ENCODE measurements around the gene MRPS9. TPM values are rescaled to one million over a fixed set of nuclear protein-coding genes. Genes with fewer than 3 reads are reported as not detected.

The MRPS9 gene
- total and polyA plus RNA-seq, 2 experiments from 2014 or later: 64.7 to 78.9 TPM

DNA sequence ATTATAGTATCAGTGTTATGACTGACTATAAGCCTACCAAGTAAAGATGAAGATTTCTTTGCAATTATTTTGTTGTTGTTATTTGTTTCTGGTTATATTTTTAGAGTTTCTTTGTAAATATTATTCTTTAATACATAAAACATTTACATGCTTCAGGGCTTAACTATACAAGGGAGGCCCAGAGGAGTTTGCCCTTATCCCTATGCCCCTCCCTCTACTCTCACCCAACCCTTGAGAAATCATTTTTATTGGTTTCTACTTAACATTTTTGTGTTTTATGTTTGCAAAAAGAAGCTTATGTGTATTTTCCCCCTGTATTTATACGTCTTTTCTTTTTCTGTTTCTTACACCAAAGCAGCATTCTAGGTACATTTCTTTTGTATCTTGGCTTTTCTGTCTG, 30.5 kb downstream of the MRPS9 start:
- no peaks in the 10 kb centered on the region for H3K36me3 Mint-ChIP-seq (ENCODE audit: low read depth)
- H3K9me2 ChIP-seq (ENCODE audit: insufficient read depth): no peaks in the 10 kb centered on the region
- H3K4me2 ChIP-seq: no peak overlapping the region
- H3K27me3 ChIP-seq (ENCODE audit: insufficient read depth): no peaks in the 10 kb centered on the region
- peaks cover 73% of the 10 kb centered on the region for H3K79me2 ChIP-seq (replicated peaks; ENCODE audit: insufficient read depth)
- no peaks in the 10 kb centered on the region for H3K36me3 ChIP-seq (ENCODE audit: insufficient read depth)
- no peak for DNase-seq (ENCODE audit: low spot score)
- H3K4me3 ChIP-seq: no peak overlapping the region
- peaks cover 41% of the 10 kb centered on the region for H3K4me1 Mint-ChIP-seq
- no peak for TF ChIP-seq EZH2 (IDR thresholded peaks at IDR 0.05; ENCODE audit: low read depth, unreplicated experiment)
- no peak for TF ChIP-seq EZH2phosphoT487 (IDR thresholded peaks at IDR 0.05; ENCODE audit: unreplicated experiment)
- TF ChIP-seq POLR2AphosphoS5 (IDR thresholded peaks at IDR 0.05; ENCODE audit: low read depth): no peak
- TF ChIP-seq, protein P1, sequence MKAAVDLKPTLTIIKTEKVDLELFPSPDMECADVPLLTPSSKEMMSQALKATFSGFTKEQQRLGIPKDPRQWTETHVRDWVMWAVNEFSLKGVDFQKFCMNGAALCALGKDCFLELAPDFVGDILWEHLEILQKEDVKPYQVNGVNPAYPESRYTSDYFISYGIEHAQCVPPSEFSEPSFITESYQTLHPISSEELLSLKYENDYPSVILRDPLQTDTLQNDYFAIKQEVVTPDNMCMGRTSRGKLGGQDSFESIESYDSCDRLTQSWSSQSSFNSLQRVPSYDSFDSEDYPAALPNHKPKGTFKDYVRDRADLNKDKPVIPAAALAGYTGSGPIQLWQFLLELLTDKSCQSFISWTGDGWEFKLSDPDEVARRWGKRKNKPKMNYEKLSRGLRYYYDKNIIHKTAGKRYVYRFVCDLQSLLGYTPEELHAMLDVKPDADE (IDR thresholded peaks at IDR 0.05): no peak
- TF ChIP-seq, protein P2, sequence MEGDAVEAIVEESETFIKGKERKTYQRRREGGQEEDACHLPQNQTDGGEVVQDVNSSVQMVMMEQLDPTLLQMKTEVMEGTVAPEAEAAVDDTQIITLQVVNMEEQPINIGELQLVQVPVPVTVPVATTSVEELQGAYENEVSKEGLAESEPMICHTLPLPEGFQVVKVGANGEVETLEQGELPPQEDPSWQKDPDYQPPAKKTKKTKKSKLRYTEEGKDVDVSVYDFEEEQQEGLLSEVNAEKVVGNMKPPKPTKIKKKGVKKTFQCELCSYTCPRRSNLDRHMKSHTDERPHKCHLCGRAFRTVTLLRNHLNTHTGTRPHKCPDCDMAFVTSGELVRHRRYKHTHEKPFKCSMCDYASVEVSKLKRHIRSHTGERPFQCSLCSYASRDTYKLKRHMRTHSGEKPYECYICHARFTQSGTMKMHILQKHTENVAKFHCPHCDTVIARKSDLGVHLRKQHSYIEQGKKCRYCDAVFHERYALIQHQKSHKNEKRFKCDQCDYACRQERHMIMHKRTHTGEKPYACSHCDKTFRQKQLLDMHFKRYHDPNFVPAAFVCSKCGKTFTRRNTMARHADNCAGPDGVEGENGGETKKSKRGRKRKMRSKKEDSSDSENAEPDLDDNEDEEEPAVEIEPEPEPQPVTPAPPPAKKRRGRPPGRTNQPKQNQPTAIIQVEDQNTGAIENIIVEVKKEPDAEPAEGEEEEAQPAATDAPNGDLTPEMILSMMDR (conservative IDR thresholded peaks at IDR 0.05; ENCODE audit: low read depth in 2 of 2): no peak
- TF ChIP-seq CREB1 (CRISPR knock-in tag; IDR thresholded peaks at IDR 0.05; ENCODE audit: low read depth): no peak
- no peak for TF ChIP-seq ZNF114 (CRISPR knock-in tag; IDR thresholded peaks at IDR 0.05)
- TF ChIP-seq, protein P3, sequence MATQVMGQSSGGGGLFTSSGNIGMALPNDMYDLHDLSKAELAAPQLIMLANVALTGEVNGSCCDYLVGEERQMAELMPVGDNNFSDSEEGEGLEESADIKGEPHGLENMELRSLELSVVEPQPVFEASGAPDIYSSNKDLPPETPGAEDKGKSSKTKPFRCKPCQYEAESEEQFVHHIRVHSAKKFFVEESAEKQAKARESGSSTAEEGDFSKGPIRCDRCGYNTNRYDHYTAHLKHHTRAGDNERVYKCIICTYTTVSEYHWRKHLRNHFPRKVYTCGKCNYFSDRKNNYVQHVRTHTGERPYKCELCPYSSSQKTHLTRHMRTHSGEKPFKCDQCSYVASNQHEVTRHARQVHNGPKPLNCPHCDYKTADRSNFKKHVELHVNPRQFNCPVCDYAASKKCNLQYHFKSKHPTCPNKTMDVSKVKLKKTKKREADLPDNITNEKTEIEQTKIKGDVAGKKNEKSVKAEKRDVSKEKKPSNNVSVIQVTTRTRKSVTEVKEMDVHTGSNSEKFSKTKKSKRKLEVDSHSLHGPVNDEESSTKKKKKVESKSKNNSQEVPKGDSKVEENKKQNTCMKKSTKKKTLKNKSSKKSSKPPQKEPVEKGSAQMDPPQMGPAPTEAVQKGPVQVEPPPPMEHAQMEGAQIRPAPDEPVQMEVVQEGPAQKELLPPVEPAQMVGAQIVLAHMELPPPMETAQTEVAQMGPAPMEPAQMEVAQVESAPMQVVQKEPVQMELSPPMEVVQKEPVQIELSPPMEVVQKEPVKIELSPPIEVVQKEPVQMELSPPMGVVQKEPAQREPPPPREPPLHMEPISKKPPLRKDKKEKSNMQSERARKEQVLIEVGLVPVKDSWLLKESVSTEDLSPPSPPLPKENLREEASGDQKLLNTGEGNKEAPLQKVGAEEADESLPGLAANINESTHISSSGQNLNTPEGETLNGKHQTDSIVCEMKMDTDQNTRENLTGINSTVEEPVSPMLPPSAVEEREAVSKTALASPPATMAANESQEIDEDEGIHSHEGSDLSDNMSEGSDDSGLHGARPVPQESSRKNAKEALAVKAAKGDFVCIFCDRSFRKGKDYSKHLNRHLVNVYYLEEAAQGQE (IDR thresholded peaks at IDR 0.05; ENCODE audit: unreplicated experiment): no peak
- TF ChIP-seq NANOG (IDR thresholded peaks at IDR 0.05; ENCODE audit: borderline replicate concordance): no peak
- TF ChIP-seq STAT1 (IDR thresholded peaks at IDR 0.05; ENCODE audit: unreplicated experiment): no peak
- TF ChIP-seq, protein P4, sequence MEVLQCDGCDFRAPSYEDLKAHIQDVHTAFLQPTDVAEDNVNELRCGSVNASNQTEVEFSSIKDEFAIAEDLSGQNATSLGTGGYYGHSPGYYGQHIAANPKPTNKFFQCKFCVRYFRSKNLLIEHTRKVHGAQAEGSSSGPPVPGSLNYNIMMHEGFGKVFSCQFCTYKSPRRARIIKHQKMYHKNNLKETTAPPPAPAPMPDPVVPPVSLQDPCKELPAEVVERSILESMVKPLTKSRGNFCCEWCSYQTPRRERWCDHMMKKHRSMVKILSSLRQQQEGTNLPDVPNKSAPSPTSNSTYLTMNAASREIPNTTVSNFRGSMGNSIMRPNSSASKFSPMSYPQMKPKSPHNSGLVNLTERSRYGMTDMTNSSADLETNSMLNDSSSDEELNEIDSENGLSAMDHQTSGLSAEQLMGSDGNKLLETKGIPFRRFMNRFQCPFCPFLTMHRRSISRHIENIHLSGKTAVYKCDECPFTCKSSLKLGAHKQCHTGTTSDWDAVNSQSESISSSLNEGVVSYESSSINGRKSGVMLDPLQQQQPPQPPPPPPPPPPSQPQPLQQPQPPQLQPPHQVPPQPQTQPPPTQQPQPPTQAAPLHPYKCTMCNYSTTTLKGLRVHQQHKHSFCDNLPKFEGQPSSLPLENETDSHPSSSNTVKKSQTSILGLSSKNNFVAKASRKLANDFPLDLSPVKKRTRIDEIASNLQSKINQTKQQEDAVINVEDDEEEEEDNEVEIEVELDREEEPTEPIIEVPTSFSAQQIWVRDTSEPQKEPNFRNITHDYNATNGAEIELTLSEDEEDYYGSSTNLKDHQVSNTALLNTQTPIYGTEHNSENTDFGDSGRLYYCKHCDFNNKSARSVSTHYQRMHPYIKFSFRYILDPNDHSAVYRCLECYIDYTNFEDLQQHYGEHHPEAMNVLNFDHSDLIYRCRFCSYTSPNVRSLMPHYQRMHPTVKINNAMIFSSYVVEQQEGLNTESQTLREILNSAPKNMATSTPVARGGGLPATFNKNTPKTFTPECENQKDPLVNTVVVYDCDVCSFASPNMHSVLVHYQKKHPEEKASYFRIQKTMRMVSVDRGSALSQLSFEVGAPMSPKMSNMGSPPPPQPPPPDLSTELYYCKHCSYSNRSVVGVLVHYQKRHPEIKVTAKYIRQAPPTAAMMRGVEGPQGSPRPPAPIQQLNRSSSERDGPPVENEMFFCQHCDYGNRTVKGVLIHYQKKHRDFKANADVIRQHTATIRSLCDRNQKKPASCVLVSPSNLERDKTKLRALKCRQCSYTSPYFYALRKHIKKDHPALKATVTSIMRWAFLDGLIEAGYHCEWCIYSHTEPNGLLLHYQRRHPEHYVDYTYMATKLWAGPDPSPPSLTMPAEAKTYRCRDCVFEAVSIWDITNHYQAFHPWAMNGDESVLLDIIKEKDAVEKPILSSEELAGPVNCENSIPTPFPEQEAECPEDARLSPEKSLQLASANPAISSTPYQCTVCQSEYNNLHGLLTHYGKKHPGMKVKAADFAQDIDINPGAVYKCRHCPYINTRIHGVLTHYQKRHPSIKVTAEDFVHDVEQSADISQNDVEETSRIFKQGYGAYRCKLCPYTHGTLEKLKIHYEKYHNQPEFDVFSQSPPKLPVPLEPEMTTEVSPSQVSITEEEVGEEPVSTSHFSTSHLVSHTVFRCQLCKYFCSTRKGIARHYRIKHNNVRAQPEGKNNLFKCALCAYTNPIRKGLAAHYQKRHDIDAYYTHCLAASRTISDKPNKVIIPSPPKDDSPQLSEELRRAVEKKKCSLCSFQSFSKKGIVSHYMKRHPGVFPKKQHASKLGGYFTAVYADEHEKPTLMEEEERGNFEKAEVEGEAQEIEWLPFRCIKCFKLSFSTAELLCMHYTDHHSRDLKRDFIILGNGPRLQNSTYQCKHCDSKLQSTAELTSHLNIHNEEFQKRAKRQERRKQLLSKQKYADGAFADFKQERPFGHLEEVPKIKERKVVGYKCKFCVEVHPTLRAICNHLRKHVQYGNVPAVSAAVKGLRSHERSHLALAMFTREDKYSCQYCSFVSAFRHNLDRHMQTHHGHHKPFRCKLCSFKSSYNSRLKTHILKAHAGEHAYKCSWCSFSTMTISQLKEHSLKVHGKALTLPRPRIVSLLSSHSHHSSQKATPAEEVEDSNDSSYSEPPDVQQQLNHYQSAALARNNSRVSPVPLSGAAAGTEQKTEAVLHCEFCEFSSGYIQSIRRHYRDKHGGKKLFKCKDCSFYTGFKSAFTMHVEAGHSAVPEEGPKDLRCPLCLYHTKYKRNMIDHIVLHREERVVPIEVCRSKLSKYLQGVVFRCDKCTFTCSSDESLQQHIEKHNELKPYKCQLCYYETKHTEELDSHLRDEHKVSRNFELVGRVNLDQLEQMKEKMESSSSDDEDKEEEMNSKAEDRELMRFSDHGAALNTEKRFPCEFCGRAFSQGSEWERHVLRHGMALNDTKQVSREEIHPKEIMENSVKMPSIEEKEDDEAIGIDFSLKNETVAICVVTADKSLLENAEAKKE (CRISPR knock-in tag; IDR thresholded peaks at IDR 0.05): no peak
- no peak for TF ChIP-seq ZNF331 (CRISPR knock-in tag; IDR thresholded peaks at IDR 0.05; ENCODE audit: low read depth)
- TF ChIP-seq JUNB (IDR thresholded peaks at IDR 0.05; ENCODE audit: unreplicated experiment): no peak
- no peak overlapping the region for H3K27ac ChIP-seq (ENCODE audit: low read depth)
- 0 out of 2 replicates have a peak, but pooled peaks cover 5% of the 10 kb centered on the region for H4K20me1 ChIP-seq (replicated peaks; ENCODE audit: insufficient read depth)
- H3K9me3 Mint-ChIP-seq: no peaks in the 10 kb centered on the region
- H3K4me3 Mint-ChIP-seq: no peak overlapping the region
- no peak overlapping the region for H3K27ac Mint-ChIP-seq
- H3F3A ChIP-seq (replicated peaks; ENCODE audit: low read depth): no peaks in the 10 kb centered on the region
- H3K4me1 ChIP-seq (ENCODE audit: insufficient read depth): peaks cover 42% of the 10 kb centered on the region
- no peak for ATAC-seq
- H3K27me3 Mint-ChIP-seq (ENCODE audit: insufficient read depth, low read depth, poor library complexity): no peaks in the 10 kb centered on the region
- no peak overlapping the region for H2AFZ ChIP-seq

Data from GM23338 (cell line).